HUDEP-2 (cell line): ENCODE measurements around the gene PTRH2.

ENCODE experiments used
- DNase-seq, 76 experiments: peaks; one replicate each; lab custom pipeline; 2025; ENCODE audit not compliant: unreplicated experiment in 76 of 76; lab: John Stamatoyannopoulos, UW

PTRH2 gene

DNA sequence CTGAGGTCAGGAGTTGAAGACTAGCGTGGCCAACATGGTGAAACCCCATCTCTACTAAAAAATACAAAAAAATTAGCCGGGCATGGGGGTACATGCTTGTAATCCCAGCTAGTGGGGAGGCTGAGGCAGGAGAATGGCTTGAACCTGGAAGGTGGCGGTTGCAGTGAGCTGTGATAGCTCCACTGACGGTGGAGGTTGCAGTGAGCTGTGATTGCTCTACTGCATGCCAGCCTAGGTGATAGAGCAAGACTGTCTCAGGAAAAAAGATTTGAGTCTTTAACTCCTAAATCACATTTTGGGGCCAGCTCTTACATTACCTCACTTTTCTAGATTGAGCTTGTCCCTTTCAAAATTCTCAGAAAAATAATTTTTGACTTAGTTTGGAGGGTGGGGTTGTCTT, 15.4 kb upstream of the PTRH2 start:
- no peak for DNase-seq

DNA sequence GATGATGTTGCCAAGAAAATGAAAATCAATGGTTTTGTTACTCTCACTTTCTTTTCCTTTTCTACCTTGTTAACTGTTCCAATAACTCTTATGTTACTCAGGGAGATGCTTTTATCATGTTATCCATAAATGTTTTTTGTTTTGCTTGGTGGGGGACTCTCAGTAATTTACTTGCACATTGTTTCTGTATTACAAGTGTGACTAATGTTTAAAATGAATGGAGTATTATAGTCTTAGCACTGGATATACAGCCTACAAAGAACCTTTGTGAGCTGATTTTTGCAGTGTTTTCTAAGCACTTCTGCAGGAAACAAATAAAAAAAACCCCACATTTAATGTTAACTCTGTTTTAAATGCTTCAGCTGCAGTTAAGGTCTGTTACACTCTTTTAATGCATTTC, 12.3 kb upstream of the PTRH2 start:
- DNase-seq, result no peak

- DNase-seq, result no peak
Observed at GRCh38 chr17:59716427-59716826, 9.2 kb upstream of the PTRH2 start.

DNA sequence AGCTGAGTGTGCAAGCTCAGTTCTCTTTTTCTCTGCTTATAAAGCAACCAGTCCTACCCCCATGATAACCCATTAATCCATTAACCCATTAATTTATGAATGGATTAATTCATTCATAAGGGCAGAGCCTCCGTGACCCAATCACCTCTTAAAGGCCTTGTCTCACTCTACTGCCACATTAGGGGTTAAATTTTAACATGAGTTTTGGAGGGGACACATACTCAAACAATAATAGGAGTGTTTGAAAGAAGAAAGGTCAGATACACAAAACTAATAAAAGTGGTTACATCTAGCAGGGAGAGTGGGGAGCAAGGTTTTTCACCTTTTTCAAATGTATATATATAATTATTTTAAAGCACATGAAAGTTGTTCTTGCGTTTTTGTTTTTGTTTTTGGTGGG, 7.0 kb upstream of the PTRH2 start:
- DNase-seq, result no peak

GRCh38 chr17:59712862-59713261, 5.6 kb upstream of the PTRH2 start:
- DNase-seq, result no peak

GRCh38 chr17:59711936-59712335, 4.7 kb upstream of the PTRH2 start:
- DNase-seq, result peak in 1 of 76 experiments; percentile 46

DNA sequence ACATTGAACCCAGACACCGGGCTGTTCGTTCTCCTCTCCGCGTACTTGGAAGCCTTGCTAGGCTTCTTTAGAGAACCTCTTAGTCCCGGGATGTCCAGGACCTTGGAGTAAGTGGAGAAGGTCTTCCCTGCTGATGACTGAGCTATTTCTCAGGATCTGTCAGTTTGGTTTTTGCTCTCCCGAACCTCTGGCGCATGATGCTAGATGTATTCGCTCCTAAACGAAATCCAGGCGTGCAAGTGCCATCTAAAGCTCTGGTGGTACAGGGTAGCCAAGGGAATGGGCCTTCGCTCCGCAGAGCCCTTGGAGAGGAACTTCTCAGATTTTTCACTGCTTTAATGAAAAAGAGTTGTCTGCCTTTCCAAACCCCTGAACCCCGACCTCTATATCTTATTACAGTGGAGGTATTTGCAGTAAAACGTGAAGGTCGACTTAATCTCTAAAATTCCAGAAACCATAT, 771 bp upstream of the PTRH2 start:
- no peak for DNase-seq

- peak in 4 of 76 experiments; percentile 10 to 20 (median 16) for DNase-seq
Observed at GRCh38 chr17:59702304-59702703, 4.9 kb downstream of the PTRH2 start.

GRCh38 chr17:59699786-59700185, 7.4 kb downstream of the PTRH2 start:
- no peak for DNase-seq

GRCh38 chr17:59699218-59699617, 8.0 kb downstream of the PTRH2 start:
- no peak for DNase-seq

DNA sequence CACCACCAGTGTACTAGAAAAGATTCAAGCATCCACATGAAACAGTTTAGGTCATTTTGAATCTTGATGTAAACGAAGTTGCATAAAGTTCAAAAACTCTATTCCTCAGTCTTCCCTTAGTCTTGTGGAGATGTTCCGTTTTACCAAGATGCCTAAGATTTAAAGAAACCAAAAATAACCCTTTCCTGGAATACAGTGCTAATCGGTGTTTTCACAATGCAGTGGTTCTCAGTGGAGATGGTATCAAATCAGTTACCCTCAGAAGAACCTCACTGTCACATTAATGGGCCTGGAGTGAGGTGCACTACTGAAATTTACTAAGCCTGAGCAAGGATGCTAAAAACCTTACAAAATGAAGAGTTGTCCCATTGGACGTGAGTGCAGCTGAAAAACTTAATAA, 9.1 kb downstream of the PTRH2 start:
- no peak for DNase-seq

- DNase-seq, result no peak
Observed at GRCh38 chr17:59696682-59697277, 10.4 kb downstream of the PTRH2 start.

DNA sequence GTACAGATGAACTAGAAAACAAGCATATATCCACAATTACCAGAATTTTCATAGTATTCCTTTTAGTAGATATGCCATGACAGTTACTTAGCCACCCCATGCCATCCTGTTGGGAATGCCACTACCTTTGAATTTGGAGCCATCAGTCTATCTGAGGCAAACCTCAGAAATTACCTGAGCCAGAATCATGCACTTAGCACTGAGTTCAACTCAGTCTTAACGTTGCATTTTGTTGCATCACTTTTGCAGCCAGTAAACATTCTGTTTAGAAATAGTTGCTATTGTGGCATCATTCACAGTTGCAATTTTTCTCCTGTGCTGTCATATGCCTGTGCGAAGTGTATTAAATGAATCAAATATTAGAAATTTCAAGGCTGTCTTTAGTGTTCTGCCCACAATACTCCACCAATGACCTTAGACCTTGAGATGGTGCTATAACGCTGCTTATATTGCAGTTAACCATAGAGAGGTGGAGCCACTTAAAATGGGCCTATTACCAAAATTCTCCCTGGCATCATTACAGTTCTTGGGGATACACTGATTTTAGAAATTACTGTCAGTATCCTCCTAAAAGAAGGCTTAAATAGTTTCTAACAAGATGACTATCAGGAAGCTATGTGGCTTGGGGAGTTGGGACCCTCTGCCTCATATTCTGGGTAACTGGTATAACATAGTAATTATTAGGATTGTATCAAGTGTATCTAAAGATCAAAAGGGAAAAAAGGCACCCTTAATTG, 11.1 kb downstream of the PTRH2 start:
- DNase-seq, result no peak

DNA sequence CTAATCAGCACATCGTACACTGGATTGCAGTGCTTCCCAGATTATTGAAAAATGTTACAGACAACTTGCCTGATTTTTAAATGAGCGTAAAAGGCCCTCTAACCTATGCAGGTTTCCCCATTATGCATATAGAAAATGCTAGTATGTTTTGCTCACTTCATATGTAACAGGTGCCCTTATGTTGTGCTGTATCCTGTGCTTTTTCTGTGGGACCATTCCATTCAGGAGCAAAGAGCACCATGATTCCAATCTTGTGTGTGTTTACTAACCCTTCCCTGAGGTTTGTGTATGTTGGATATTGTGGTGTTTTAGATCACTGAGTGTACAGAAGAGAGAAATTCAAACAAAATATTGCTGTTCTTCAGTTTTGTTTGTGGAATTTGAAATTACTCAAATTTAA, 12.9 kb downstream of the PTRH2 start:
- DNase-seq, result no peak

GRCh38 chr17:59693582-59693981, 13.6 kb downstream of the PTRH2 start:
- DNase-seq, result no peak

- no peak for DNase-seq
Observed at GRCh38 chr17:59688496-59688895, 18.7 kb downstream of the PTRH2 start.

GRCh38 chr17:59688008-59688407, 19.2 kb downstream of the PTRH2 start:
- no peak for DNase-seq

DNA sequence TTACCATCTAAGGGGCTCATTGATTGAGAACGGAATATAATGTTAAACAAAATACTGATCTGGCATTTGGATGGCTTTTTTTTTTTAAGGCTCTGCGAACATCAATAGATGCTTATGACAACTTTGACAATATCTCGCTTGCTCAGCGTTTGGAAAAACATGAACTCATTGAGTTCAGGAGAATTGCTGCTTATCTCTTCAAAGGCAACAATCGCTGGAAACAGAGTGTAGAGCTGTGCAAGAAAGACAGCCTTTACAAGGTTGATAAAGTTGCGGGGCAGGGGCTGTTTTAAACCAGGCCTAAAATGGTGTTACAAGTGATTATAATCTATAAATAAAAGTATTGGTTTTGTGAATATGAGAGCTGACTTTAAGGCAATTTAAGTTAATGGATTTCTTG, 22.3 kb downstream of the PTRH2 start:
- DNase-seq, result peak in 72 of 76 experiments; percentile 5 to 92 (median 67)

GRCh38 chr17:59683283-59683682, 23.9 kb downstream of the PTRH2 start:
- DNase-seq, result peak in 5 of 76 experiments; percentile 4 to 32 (median 24)

- no peak for DNase-seq
Observed at GRCh38 chr17:59680314-59680713, 26.9 kb downstream of the PTRH2 start.

DNA sequence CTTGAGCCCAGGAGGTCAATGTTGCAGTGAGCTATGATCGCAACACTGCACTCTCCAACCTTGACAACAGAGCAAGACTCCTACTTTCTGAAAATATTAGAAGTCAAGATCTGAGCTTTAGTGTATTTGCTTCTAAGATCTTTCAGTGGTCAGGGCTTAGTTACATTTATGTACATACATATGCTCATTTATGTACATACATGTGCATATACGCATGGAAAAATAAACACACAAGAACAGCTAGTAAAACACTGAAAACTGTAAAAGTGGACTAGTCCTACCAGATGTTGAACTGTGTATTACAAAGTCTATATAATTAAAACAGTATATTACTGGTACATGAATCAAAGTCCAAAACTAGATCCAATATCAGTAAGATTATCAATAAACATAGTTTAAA, 28.3 kb downstream of the PTRH2 start:
- DNase-seq, result no peak

- DNase-seq, result no peak
Observed at GRCh38 chr17:59676716-59677115, 30.5 kb downstream of the PTRH2 start.
